Activated naive CD8-positive, alpha-beta T cell treated with anti-CD3 and anti-CD28 coated beads, Interleukin-2, amount 10 ng/mL, durations not matched to agents 7 days and 5 days (primary cell): ENCODE measurements around the gene CCSER1. TPM values are rescaled to one million over a fixed set of nuclear protein-coding genes. Genes with fewer than 3 reads are reported as not detected.

Experiments
- ATAC-seq: fragments of 150-1000 bp; cut with Tn5 transposase; one replicate; pipeline ENCODE4 v1.10.0; 2021; ENCODE audit warnings: low read depth, moderate library complexity
- POLR2A ChIA-PET: fragments of 350-600 bp; sonication (Branson Sonifier 250); formaldehyde crosslinking; loops from one replicate; lab custom pipeline; 2021; ENCODE audit warnings: antibody characterized with exemption; lab: Charles Lee
- DNase-seq: peaks from one replicate; pipeline ENCODE4 v3.0.0; 2021
- H3K27ac Mint-ChIP-seq: one replicate; pipeline ENCODE4 v1.8.0; 2022; ENCODE audit warnings: mild to moderate bottlenecking, mixed read lengths
- H3K27me3 Mint-ChIP-seq: one replicate; pipeline ENCODE4 v1.8.0; 2022; ENCODE audit warnings: mild to moderate bottlenecking, moderate library complexity, mixed read lengths
- H3K36me3 Mint-ChIP-seq: one replicate; pipeline ENCODE4 v1.8.0; 2021; ENCODE audit warnings: mild to moderate bottlenecking, mixed read lengths
- H3K4me1 Mint-ChIP-seq: one replicate; pipeline ENCODE4 v1.8.0; 2021; ENCODE audit warnings: mixed read lengths
- H3K4me3 Mint-ChIP-seq: one replicate; pipeline ENCODE4 v1.8.0; 2022; ENCODE audit warnings: mild to moderate bottlenecking, moderate library complexity, mixed read lengths
- H3K9me3 Mint-ChIP-seq: one replicate; pipeline ENCODE4 v1.8.0; 2021; ENCODE audit warnings: mixed read lengths
- total RNA-seq, 2 experiments: library from RNA; stranded (reverse); gene quantifications; one replicate each; pipeline ENCODE4 v1.2.3, GENCODE V29; 2021

Gene CCSER1
- total RNA-seq, 2 experiments from 2014 or later, result 0.64 TPM; not detected in 1

GRCh38 chr4:90715242-90715641 lies 588.0 kb downstream of the CCSER1 start:
- no peak overlapping the region for H3K27ac Mint-ChIP-seq
- no peaks in the 10 kb centered on the region for H3K27me3 Mint-ChIP-seq
- POLR2A ChIA-PET, result no interaction called here
- H3K9me3 Mint-ChIP-seq, result peaks cover 1% of the 10 kb centered on the region
- H3K4me3 Mint-ChIP-seq, result no peak overlapping the region
- no peaks in the 10 kb centered on the region for H3K36me3 Mint-ChIP-seq
- DNase-seq (no peak), ATAC-seq (no peak)
- H3K4me1 Mint-ChIP-seq, result no peaks in the 10 kb centered on the region

DNA sequence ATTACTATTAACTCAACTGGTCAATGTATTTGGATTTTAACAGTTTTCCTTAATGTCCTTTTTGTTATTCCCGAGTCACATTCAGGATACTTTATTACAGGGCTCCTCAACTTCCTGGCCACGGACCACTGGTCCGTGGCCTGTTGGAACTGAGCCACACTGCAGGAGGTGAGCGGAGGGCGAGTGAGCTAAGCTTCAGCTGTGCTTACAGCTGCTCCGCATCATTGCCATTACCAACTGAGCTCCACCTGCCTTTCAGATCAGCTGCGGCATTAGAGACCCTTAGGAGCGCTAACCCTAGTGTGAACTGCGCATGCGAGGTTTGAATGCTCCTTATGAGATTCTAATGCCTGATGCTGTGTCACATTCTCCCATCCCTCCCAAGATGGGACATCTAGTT lies 591.7 kb downstream of the CCSER1 start:
- Mint-ChIP-seq H3K36me3 (no peaks in the 10 kb centered on the region), H3K4me1 (no peaks in the 10 kb centered on the region), H3K9me3 (no peaks in the 10 kb centered on the region), H3K4me3 (no peak overlapping the region), H3K27me3 (no peaks in the 10 kb centered on the region), H3K27ac (no peak overlapping the region)
- POLR2A ChIA-PET, result no interaction called here
- DNase-seq (no peak), ATAC-seq (no peak)

DNA sequence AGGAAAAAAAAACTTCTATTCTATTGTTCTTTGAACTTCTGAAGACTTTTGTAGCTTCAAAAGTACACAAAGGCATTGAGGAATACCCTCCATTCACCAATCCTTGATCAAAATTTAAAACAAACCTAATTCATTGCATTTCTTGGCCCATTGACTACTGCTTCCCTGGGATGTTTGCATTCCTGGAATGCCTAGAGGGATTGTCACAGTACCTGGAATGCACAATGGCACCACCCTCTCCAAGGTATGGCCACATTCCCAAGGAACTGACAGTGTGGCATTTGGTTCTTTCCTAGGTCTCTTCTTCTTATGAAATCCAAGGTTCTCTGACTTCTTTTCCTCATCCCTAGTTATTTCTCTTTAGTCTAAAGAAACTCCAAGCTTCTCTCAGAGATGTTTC lies 600.7 kb downstream of the CCSER1 start:
- POLR2A ChIA-PET, result no interaction called here
- DNase-seq (no peak), ATAC-seq (no peak)
- no peaks in the 10 kb centered on the region for H3K4me1 Mint-ChIP-seq
- no peak overlapping the region for H3K27ac Mint-ChIP-seq
- no peaks in the 10 kb centered on the region for H3K27me3 Mint-ChIP-seq
- H3K36me3 Mint-ChIP-seq, result no peaks in the 10 kb centered on the region
- H3K4me3 Mint-ChIP-seq, result no peak overlapping the region
- no peaks in the 10 kb centered on the region for H3K9me3 Mint-ChIP-seq

DNA sequence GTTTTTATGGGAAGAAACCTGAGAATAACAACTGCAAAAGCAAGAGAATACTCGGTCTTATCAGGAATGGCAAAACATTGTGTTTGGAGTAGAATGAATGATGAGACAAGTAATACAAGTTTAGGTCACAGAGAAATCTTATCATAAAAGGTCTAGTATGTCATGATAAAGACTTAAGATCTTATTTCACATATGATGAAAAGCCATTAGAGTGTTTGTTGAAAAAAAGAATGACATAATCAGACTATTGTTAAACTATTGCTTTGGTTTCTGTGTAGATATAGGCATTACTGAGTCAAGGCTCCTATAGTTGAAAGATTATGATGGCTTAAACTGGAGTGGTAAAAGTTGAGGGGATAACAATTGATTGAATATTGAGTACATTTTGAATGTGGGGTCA lies 603.6 kb downstream of the CCSER1 start:
- H3K4me1 Mint-ChIP-seq, result no peaks in the 10 kb centered on the region

GRCh38 chr4:90733211-90733610 lies 606.0 kb downstream of the CCSER1 start:
- H3K27me3 Mint-ChIP-seq, result peaks cover 2% of the 10 kb centered on the region
- no peaks in the 10 kb centered on the region for H3K36me3 Mint-ChIP-seq
- no peaks in the 10 kb centered on the region for H3K4me1 Mint-ChIP-seq
- POLR2A ChIA-PET, result no interaction called here
- no peak overlapping the region for H3K27ac Mint-ChIP-seq
- H3K9me3 Mint-ChIP-seq, result peaks cover 1% of the 10 kb centered on the region
- no peak overlapping the region for H3K4me3 Mint-ChIP-seq
- no peak for ATAC-seq
- DNase-seq, result no peak

More for the DNA sequence above, 603.6 kb downstream of the CCSER1 start:
- H3K4me3 Mint-ChIP-seq, result no peak overlapping the region
- DNase-seq (no peak), ATAC-seq (no peak)
- POLR2A ChIA-PET, result no interaction called here
- peaks cover 1% of the 10 kb centered on the region for H3K9me3 Mint-ChIP-seq
- H3K36me3 Mint-ChIP-seq, result no peaks in the 10 kb centered on the region
- no peak overlapping the region for H3K27ac Mint-ChIP-seq
- peaks cover 2% of the 10 kb centered on the region for H3K27me3 Mint-ChIP-seq

GRCh38 chr4:90745176-90745575 lies 618.0 kb downstream of the CCSER1 start:
- DNase-seq (no peak), ATAC-seq (no peak)
- Mint-ChIP-seq H3K9me3 (peaks cover 2% of the 10 kb centered on the region), H3K4me3 (no peak overlapping the region), H3K27ac (no peak overlapping the region), H3K4me1 (no peaks in the 10 kb centered on the region), H3K36me3 (no peaks in the 10 kb centered on the region), H3K27me3 (no peaks in the 10 kb centered on the region)
- POLR2A ChIA-PET, result no interaction called here

DNA sequence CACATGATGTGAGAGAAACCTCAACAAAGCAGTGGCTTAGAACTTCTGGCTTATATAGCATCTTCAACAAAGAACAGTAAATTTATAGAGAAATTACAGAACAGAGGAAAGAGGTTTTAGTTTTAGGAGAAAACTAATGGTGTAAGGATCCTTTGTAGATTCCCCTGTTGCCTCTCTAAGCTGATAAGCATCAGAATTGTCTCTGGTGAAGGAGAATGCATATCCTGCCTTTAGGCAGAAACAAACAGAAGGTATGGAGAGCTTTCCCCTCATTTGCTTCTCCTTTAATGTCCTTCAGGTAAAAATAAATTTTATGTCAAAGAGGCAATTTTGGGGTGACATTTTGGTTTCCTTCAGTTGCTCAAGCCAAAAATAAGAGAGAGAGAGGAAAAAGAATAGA lies 625.9 kb downstream of the CCSER1 start:
- ATAC-seq (no peak), DNase-seq (no peak)
- no peaks in the 10 kb centered on the region for H3K4me1 Mint-ChIP-seq
- no peak overlapping the region for H3K27ac Mint-ChIP-seq
- H3K36me3 Mint-ChIP-seq, result no peaks in the 10 kb centered on the region
- POLR2A ChIA-PET, result no interaction called here
- H3K27me3 Mint-ChIP-seq, result no peaks in the 10 kb centered on the region
- no peak overlapping the region for H3K4me3 Mint-ChIP-seq
- no peaks in the 10 kb centered on the region for H3K9me3 Mint-ChIP-seq

DNA sequence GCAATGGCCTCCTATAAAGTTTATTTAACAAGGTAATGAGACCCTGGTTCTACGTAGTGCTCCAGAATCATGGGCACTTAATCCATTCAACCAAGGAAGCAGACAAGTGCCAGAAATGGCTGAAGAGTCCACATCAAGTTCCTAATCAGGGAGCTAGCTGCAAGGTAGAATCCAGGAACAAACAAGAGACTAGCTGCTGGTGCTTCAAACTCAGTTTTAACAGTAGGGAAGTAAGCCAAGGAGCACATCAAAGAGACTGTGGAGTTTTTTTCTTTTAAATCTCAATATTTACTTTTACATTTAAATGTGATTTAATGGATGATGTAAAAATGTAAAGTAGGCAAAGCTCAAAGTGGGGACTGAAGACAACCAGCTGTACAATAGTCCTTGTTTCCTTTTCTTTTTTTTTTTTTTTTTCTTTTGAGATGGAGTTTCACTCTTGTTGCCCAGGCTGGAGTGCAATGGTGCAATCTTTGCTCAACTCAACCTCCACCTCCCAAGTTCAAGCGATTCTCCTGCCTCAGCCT lies 630.4 kb downstream of the CCSER1 start:
- peaks cover 2% of the 10 kb centered on the region for H3K9me3 Mint-ChIP-seq
- ATAC-seq (no peak), DNase-seq (no peak)
- H3K4me1 Mint-ChIP-seq, result no peaks in the 10 kb centered on the region
- H3K27ac Mint-ChIP-seq, result no peak overlapping the region
- no peaks in the 10 kb centered on the region for H3K36me3 Mint-ChIP-seq
- no peaks in the 10 kb centered on the region for H3K27me3 Mint-ChIP-seq
- H3K4me3 Mint-ChIP-seq, result no peak overlapping the region
- POLR2A ChIA-PET, result no interaction called here

DNA sequence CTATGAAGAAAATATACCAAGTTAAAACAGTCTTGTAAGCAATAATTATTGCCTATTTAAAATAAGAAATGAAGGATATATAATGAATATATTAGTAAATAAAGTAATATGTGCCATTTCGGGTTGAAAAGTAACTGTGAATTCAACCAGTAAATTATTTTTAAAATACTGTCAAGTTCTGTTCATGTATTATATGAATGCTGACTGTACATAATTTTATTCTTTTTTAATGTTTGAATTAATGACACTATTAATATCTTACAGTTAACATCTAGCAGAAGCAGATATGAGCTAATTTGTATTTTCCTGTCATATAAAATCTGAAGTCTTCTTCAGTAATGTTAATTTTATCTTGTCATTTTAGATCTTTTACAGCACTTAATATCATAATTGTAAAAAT lies 632.9 kb downstream of the CCSER1 start:
- ATAC-seq (no peak), DNase-seq (no peak)
- POLR2A ChIA-PET, result no interaction called here
- Mint-ChIP-seq H3K4me1 (no peaks in the 10 kb centered on the region), H3K27me3 (no peaks in the 10 kb centered on the region), H3K9me3 (peaks cover 4% of the 10 kb centered on the region), H3K27ac (no peak overlapping the region), H3K36me3 (no peaks in the 10 kb centered on the region), H3K4me3 (no peak overlapping the region)

GRCh38 chr4:90766837-90767236 lies 639.6 kb downstream of the CCSER1 start:
- no peaks in the 10 kb centered on the region for H3K4me1 Mint-ChIP-seq
- no peak for DNase-seq
- POLR2A ChIA-PET, result no interaction called here
- no peaks in the 10 kb centered on the region for H3K36me3 Mint-ChIP-seq
- no peak for ATAC-seq
- H3K4me3 Mint-ChIP-seq, result no peak overlapping the region
- H3K9me3 Mint-ChIP-seq, result peaks cover 1% of the 10 kb centered on the region
- no peak overlapping the region for H3K27ac Mint-ChIP-seq
- H3K27me3 Mint-ChIP-seq, result no peaks in the 10 kb centered on the region

DNA sequence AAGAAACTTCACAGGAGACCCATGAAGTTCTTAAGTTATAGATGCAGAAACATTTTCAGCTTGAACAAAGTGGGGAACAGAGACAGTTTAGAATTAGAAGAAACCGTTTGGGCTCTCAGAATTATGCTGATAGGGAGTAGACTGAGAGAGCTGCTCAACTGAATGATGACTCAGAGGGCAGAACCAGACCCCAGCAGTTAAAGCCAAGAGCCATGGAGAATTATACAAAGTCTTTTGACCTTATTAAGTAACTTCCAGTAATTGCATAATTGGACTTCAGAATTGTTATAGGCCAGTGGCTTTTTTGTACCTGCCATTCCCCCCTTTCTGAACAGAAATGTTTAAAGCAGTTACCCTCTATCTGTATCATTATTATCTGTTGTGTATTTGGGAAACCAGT lies 642.1 kb downstream of the CCSER1 start:
- Mint-ChIP-seq H3K27ac (no peak overlapping the region), H3K36me3 (no peaks in the 10 kb centered on the region), H3K9me3 (no peaks in the 10 kb centered on the region), H3K27me3 (no peaks in the 10 kb centered on the region), H3K4me3 (no peak overlapping the region), H3K4me1 (no peaks in the 10 kb centered on the region)
- ATAC-seq, result no peak
- DNase-seq, result no peak
- POLR2A ChIA-PET, result no interaction called here

DNA sequence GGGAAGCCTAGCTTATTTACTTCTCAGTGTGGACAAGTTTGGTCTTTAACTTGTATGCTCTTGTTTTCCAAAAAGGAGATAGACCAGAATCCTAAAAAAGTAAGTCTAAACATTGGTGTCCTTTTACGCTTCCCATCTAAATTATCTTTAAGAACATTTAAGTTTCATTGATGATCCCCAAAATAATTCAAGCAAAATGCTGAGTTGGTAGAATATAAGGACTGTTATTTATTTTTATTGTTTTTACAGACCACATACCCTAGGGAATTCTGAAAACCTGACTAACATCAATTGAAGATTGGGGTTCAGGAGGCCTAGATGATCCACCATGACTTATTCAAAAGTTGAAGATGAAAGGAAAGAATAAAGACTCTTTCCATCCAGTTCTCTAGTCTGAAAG lies 653.0 kb downstream of the CCSER1 start:
- Mint-ChIP-seq H3K9me3 (peaks cover 2% of the 10 kb centered on the region), H3K27me3 (no peaks in the 10 kb centered on the region), H3K27ac (no peak overlapping the region), H3K4me3 (no peak overlapping the region), H3K4me1 (no peaks in the 10 kb centered on the region), H3K36me3 (no peaks in the 10 kb centered on the region)
- POLR2A ChIA-PET, result no interaction called here
- DNase-seq (no peak), ATAC-seq (no peak)

- Mint-ChIP-seq H3K27me3 (no peaks in the 10 kb centered on the region), H3K4me3 (no peak overlapping the region), H3K27ac (no peak overlapping the region), H3K4me1 (no peaks in the 10 kb centered on the region), H3K9me3 (peaks cover 2% of the 10 kb centered on the region), H3K36me3 (no peaks in the 10 kb centered on the region)
- DNase-seq, result no peak
- no peak for ATAC-seq
- POLR2A ChIA-PET, result no interaction called here
Measured at GRCh38 chr4:90786602-90787001, 659.4 kb downstream of the CCSER1 start.

DNA sequence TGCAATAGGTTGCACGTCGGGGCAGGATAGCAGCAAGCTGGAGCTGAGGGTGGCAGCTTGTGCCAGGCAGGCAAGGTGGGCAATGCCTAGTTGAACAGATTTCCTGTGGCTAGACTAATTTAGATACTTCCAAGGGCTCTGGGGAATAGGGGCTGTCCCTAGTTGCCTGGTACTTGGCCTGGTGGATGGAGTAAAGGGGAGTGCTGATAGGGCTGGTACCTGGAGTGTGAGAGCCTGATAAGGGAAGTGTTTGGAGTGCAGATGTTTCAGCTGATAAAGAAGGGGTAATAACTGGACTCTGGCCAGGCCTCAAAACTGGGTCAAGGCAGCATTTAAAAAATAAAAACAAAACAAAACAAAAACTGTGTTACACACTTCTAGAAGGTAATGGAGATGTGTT lies 665.5 kb downstream of the CCSER1 start:
- no peaks in the 10 kb centered on the region for H3K36me3 Mint-ChIP-seq
- no peak for ATAC-seq
- no peaks in the 10 kb centered on the region for H3K4me1 Mint-ChIP-seq
- POLR2A ChIA-PET, result no interaction called here
- H3K4me3 Mint-ChIP-seq, result no peak overlapping the region
- H3K27me3 Mint-ChIP-seq, result no peaks in the 10 kb centered on the region
- H3K9me3 Mint-ChIP-seq, result peaks cover 2% of the 10 kb centered on the region
- no peak overlapping the region for H3K27ac Mint-ChIP-seq
- no peak for DNase-seq

- Mint-ChIP-seq H3K9me3 (peaks cover 2% of the 10 kb centered on the region), H3K27ac (no peak overlapping the region), H3K4me3 (no peak overlapping the region), H3K4me1 (no peaks in the 10 kb centered on the region), H3K27me3 (no peaks in the 10 kb centered on the region), H3K36me3 (no peaks in the 10 kb centered on the region)
- POLR2A ChIA-PET, result no interaction called here
- DNase-seq (no peak), ATAC-seq (no peak)
Measured at GRCh38 chr4:90798948-90799347, 671.8 kb downstream of the CCSER1 start.
